ENCODE measurements around the gene CFB. TPM values are rescaled to one million over a fixed set of nuclear protein-coding genes. Genes with fewer than 3 reads are reported as not detected.

The CFB gene
- total and polyA plus RNA-seq, 9 of the 15 experiments (the other 6 are each of a cell fraction or from before 2014, with no cell fraction given): 0.08 to 0.91 (median 0.22) TPM; not detected in 4

DNA sequence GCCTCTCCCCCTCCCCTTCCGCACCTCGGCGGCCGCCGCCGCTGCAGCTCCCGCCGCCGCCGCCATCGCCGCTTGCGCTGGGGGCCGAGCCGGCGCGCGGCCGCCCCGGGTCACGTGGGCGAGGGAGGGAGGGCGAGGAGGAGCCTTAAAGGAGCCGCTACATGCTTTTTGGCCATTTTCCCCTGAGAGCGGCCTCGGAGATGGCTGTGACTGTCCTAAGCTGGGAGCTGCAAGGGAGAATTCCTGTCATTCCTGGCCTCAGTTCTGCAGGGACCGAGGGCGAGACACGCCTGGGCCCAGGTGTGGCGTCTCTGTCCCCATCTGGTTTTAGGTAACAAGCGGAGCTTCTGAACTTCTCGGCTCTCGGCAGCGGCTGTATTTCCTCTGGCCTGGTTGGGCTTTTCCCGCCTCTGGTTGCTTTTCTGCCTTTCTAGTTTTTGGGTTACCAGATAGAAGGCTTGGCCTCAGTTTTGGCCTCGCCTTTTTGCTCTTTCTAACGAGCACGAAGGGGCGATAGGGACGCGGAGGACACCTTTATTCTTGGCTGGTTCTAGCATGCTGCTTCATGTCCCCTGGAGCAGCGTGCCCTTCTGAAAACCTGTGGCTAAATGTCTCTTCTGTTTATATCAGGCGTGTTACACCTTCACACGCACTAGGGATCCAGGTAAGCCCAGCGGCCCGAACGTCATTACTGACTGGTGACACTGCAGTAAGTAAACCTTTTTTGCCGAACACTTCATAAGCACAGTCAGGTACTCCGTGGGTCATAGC is 48.1 kb upstream of the CFB start, which contains the start of gene EHMT2 (continued):
- TF ChIP-seq, protein P1, sequence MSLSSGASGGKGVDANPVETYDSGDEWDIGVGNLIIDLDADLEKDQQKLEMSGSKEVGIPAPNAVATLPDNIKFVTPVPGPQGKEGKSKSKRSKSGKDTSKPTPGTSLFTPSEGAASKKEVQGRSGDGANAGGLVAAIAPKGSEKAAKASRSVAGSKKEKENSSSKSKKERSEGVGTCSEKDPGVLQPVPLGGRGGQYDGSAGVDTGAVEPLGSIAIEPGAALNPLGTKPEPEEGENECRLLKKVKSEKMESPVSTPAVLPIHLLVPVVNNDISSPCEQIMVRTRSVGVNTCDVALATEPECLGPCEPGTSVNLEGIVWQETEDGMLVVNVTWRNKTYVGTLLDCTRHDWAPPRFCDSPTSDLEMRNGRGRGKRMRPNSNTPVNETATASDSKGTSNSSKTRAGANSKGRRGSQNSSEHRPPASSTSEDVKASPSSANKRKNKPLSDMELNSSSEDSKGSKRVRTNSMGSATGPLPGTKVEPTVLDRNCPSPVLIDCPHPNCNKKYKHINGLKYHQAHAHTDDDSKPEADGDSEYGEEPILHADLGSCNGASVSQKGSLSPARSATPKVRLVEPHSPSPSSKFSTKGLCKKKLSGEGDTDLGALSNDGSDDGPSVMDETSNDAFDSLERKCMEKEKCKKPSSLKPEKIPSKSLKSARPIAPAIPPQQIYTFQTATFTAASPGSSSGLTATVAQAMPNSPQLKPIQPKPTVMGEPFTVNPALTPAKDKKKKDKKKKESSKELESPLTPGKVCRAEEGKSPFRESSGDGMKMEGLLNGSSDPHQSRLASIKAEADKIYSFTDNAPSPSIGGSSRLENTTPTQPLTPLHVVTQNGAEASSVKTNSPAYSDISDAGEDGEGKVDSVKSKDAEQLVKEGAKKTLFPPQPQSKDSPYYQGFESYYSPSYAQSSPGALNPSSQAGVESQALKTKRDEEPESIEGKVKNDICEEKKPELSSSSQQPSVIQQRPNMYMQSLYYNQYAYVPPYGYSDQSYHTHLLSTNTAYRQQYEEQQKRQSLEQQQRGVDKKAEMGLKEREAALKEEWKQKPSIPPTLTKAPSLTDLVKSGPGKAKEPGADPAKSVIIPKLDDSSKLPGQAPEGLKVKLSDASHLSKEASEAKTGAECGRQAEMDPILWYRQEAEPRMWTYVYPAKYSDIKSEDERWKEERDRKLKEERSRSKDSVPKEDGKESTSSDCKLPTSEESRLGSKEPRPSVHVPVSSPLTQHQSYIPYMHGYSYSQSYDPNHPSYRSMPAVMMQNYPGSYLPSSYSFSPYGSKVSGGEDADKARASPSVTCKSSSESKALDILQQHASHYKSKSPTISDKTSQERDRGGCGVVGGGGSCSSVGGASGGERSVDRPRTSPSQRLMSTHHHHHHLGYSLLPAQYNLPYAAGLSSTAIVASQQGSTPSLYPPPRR (CRISPR knock-in tag; IDR thresholded peaks at IDR 0.05; ENCODE audit: borderline replicate concordance): no peak
- TF ChIP-seq PHB2 (IDR thresholded peaks at IDR 0.05; ENCODE audit: low read depth) (no peak), ZNF232 (CRISPR knock-in tag; IDR thresholded peaks at IDR 0.05) (no peak), ESRRA (IDR thresholded peaks at IDR 0.05; ENCODE audit: borderline replicate concordance, low read depth) (no peak), RBBP5 (IDR thresholded peaks at IDR 0.05; ENCODE audit: borderline replicate concordance, insufficient read depth, low read length, poor library complexity, severe bottlenecking) (peak; percentile 81), PHF20 (IDR thresholded peaks at IDR 0.05; ENCODE audit: partially characterized antibody) (no peak), ZNF398 (CRISPR knock-in tag; IDR thresholded peaks at IDR 0.05) (no peak), TAF7 (tag; IDR thresholded peaks at IDR 0.05) (peak; percentile 50; the same call in 1 of the 2 replicates), IRF2 (CRISPR knock-in tag; IDR thresholded peaks at IDR 0.05) (no peak), RAD21 (CRISPR knock-in tag; conservative IDR thresholded peaks at IDR 0.05 in 1 of 2, IDR thresholded peaks at IDR 0.05 in 1 of 2) (0 out of 4 replicates have a peak, but pooled peaks of 1 of the 2 experiments have one; percentile 15)
- TF ChIP-seq, protein P2, sequence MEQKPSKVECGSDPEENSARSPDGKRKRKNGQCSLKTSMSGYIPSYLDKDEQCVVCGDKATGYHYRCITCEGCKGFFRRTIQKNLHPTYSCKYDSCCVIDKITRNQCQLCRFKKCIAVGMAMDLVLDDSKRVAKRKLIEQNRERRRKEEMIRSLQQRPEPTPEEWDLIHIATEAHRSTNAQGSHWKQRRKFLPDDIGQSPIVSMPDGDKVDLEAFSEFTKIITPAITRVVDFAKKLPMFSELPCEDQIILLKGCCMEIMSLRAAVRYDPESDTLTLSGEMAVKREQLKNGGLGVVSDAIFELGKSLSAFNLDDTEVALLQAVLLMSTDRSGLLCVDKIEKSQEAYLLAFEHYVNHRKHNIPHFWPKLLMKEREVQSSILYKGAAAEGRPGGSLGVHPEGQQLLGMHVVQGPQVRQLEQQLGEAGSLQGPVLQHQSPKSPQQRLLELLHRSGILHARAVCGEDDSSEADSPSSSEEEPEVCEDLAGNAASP (IDR thresholded peaks at IDR 0.05): no peak
- TF ChIP-seq, protein P3, sequence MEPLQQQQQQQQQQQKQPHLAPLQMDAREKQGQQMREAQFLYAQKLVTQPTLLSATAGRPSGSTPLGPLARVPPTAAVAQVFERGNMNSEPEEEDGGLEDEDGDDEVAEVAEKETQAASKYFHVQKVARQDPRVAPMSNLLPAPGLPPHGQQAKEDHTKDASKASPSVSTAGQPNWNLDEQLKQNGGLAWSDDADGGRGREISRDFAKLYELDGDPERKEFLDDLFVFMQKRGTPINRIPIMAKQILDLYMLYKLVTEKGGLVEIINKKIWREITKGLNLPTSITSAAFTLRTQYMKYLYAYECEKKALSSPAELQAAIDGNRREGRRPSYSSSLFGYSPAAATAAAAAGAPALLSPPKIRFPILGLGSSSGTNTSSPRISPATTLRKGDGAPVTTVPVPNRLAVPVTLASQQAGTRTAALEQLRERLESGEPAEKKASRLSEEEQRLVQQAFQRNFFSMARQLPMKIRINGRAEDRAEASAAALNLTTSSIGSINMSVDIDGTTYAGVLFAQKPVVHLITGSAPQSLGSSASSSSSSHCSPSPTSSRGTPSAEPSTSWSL (CRISPR knock-in tag; IDR thresholded peaks at IDR 0.05; ENCODE audit: borderline replicate concordance): no peak
- TF ChIP-seq, protein P4, sequence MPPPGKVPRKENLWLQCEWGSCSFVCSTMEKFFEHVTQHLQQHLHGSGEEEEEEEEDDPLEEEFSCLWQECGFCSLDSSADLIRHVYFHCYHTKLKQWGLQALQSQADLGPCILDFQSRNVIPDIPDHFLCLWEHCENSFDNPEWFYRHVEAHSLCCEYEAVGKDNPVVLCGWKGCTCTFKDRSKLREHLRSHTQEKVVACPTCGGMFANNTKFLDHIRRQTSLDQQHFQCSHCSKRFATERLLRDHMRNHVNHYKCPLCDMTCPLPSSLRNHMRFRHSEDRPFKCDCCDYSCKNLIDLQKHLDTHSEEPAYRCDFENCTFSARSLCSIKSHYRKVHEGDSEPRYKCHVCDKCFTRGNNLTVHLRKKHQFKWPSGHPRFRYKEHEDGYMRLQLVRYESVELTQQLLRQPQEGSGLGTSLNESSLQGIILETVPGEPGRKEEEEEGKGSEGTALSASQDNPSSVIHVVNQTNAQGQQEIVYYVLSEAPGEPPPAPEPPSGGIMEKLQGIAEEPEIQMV (tag; conservative IDR thresholded peaks at IDR 0.05; ENCODE audit: low read depth): no peak
